NCI-H128 (cell line): Measurements from ENCODE around the gene FGF12.

Experiments
- DNase-seq: peaks from one replicate; lab custom pipeline; 2025; ENCODE audit not compliant: unreplicated experiment; lab: John Stamatoyannopoulos, UW

FGF12 gene

GRCh38 chr3:192275741-192276355, 451.5 kb downstream of the FGF12 start:
- no peak for DNase-seq

DNA sequence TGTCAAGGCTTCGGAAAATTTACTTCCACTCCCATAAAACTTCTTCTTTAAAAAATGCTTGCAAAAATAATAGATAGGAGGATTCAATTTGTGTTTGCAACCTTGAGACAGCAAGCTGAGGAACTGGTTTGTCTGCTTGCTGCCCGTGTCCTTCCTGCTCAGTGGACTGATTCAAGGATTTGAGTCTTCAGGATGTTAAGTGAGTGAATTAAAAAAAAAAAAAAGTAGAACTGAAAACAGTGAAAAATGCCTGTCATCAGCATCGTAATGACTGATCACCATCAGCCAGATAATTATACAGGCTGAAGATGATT, 453.7 kb downstream of the FGF12 start:
- DNase-seq = no peak

- no peak for DNase-seq
Observed at GRCh38 chr3:192273001-192273696, 454.2 kb downstream of the FGF12 start.

DNA sequence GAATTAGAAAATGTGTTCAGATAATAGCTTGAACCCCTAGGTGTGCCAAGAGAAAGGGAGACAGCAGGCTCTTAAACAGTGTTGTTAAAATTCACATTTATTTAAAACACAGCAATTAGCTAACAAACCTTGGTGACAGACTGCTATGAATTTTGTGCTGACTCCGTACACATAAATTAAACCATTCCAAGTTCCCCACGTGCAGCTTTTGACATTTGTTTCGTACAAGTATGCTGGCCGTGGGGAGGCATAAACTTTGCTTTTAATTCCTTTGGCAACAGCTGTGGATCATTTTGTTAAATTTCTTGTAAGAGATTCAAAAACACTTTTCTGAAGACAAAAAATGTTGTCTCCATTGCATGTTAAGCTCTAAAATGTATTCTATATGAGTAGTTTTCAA, 465.3 kb downstream of the FGF12 start:
- no peak for DNase-seq

DNA sequence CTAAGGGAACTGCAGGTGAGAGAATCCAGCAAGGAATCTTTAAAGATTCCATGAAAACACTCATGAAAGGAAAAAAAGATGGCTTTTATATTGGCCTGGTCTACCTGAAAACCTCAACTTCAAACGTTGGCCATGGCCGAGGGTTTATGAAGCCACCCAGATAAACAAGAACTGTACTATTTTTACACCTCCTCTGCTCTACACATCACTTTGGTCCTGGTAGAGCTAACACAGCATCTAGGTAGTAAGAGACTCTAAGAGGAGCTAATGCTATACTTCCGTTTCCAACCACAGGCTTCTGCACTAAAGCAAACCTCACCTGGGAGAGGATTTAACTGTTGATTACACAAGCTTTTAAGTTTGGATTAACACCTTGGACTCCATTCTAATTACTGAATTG, 466.2 kb downstream of the FGF12 start:
- DNase-seq = no peak

- DNase-seq = no peak
Observed at GRCh38 chr3:192260116-192261010, 467.0 kb downstream of the FGF12 start.

- no peak for DNase-seq
Observed at GRCh38 chr3:192259661-192260060, 467.7 kb downstream of the FGF12 start.

- DNase-seq = no peak
Observed at GRCh38 chr3:192258721-192259120, 468.6 kb downstream of the FGF12 start.

GRCh38 chr3:192255839-192256238, 471.5 kb downstream of the FGF12 start:
- no peak for DNase-seq

GRCh38 chr3:192253138-192253887, 474.0 kb downstream of the FGF12 start:
- DNase-seq = no peak

- DNase-seq = no peak
Observed at GRCh38 chr3:192249516-192249915, 477.8 kb downstream of the FGF12 start.

- no peak for DNase-seq
Observed at GRCh38 chr3:192246847-192247559, 480.3 kb downstream of the FGF12 start.

- DNase-seq = no peak
Observed at GRCh38 chr3:192244591-192244990, 482.8 kb downstream of the FGF12 start.

DNA sequence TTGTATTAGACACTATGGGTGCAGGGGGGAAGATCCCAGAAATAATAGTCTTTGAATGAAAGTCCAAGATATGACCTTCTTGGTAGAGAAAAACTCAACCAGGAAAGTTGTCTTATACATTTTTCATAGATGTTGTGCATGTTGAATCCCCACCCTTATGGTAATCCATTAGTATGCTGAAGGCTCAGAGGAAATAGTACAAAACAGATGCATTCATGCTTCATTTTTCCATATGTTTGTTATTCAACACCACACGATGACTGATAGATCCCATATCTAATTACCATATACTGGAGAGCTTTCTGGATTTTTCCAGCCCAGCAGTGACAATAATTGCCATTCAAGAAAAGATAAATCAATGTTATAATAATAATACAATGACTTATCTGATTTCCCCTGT, 487.4 kb downstream of the FGF12 start:
- DNase-seq = no peak

DNA sequence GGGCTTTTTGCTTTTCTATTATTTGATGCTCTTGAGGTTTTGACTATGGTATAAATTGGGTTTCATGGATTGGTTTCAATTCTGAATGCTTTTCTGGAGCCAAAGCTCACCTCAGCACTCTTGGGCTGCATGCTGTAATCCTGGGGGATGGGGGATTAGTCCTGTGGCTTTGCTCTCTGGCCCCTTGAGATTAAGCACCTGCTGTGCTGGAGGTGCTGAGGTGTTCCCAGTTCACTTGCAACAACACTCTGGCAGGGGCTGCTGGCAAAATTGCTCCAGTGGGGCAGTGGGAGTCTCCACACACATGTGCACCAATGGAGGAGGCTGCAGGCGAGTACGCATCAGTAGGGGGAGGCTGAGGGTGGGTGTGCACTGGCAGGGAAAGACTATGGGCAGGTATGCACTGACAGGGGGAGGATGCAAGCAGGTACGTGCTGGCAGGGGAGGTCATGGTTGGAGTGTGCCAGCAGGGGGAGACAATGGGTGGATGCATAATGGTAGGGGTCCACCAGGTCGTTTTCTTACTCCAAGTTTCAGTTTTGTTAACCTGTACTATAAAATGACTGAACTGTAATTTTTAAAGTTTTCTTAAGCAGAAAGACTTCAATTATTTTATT, 489.2 kb downstream of the FGF12 start:
- DNase-seq = no peak

GRCh38 chr3:192229866-192230265, 497.5 kb downstream of the FGF12 start:
- no peak for DNase-seq

- no peak for DNase-seq
Observed at GRCh38 chr3:192224634-192225155, 502.6 kb downstream of the FGF12 start.

GRCh38 chr3:192223815-192224214, 503.5 kb downstream of the FGF12 start:
- DNase-seq = no peak

GRCh38 chr3:192220915-192221314, 506.4 kb downstream of the FGF12 start:
- DNase-seq = no peak

DNA sequence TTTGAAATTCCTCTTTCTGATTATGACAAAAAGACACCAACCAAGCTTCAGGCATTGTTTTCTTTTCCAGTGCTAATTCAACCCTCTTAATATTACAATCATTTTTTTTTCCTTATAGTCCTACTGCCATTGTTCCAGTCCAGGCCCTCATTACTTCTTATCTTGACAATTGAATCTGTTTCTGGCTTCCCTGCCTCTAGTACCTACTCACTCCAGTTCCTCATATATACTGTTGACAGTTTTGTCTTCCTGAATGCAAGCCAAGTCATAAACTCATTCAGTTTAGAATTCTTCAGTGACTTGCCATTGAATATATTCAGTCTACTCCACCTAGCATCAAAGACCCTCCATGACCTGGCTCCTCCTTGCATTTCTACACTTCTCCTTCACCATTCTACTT, 507.4 kb downstream of the FGF12 start:
- no peak for DNase-seq
